AG08396 (cell line): ENCODE results near the gene TNIP1.

ENCODE experiments used
- DNase-seq: peaks from one replicate; pipeline ENCODE4 v3.0.0; 2012; ENCODE audit warnings: low spot score, mixed read lengths

TNIP1 gene

GRCh38 chr5:150999704-151000442 lies 81.0 kb downstream of the TNIP1 start:
- no peak for DNase-seq

DNA sequence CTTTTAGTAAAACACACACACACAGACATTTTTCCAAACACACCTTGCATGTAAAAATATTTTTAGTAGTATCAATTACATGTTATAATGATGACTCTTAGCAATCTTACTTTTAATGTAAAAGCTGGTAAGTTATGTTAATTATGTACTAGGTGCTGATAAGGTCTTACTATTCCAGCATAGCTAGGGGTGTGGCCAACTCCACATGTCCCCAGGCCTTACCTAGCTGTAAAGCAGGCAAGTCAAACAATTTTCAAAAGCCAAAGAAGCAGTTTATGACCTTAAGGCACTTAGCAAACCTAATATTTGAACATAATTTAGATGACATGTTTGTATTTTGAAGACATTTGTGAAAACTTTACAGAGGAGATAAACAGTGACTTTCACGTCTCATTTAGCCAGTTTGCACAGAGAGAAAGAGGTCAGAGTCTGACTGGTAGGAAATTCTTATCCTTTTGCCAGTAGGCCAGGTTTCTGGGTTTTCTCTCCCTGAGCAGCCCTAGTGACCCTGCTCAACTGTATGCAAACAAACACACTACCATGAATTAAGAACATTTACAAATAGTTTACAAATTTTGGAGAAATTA lies 86.9 kb downstream of the TNIP1 start:
- DNase-seq = no peak

DNA sequence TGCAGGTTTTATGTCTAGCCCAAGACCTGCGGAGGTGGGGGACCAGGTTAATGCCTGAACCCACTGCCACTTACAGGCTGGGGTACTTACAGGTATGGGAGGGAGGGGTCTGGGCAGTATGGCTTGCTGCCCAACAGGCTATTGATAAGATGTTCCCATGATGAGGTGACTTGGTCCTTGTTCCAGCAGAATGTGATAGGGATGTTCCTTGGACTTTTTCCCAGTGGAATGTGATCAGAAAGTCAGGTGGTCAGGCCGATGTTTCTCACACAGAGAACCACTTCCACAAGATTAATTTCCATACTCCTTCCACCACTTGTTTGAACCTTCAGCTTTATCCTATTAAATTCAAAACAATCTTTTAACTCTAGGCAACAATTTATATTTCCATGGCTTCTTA lies 87.4 kb downstream of the TNIP1 start:
- DNase-seq = no peak

DNA sequence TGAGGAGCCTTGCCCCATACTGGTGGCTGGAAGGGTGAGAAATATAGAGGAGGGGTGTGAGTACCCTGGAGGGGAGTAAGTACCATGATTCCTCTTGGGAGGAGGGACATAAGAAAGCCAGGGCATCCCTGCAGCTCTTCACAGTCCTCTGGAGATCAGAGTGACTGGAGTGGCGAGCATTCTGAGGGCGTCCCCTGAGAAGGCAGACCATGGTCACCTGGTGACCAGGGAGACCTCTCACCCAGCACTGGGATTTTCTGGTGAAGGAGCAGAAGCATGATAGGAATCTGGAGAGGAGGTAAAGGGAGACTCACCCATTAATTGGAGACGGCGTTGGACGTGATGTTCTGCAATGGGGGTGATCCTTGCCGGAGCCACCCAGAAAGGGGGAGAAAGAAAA lies 88.1 kb downstream of the TNIP1 start:
- no peak for DNase-seq

DNA sequence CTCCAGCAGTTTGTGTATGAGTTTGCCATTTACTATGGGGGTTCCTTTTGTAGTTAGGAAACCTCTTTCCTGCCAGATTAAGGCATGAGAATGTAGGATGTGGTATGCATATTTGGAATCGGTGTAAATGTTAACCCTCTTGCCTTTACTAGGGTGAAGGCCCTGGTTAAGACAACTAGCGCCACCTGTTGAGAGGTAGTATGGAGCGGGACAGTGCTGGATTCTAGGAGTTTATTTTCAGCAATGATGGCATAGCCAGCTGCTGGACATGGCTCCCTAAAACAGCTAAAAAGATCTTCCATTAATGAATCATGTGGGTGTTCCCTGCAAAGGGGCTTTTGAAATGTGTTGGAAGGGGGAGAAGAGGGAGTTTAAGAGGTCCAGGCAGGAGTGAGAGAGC lies 91.1 kb downstream of the TNIP1 start:
- DNase-seq = no peak

- no peak for DNase-seq
Measured at GRCh38 chr5:150987746-150988145, 93.1 kb downstream of the TNIP1 start.
